NOMO-1 treated with DMSO at 0.1 percent for 48 hours (cell line): ENCODE data around the gene OCRL.
A peak's percentile ranks its signal among the peaks of the same experiment; 100 is the strongest.

Experiments used
- DNase-seq: peaks from one replicate; lab custom pipeline; 2025; ENCODE audit not compliant: unreplicated experiment; lab: John Stamatoyannopoulos, UW

The OCRL gene

GRCh38 chrX:129540068-129540653 is at the start of gene OCRL:
TSS of gene OCRL (plus strand) at chrX:129540259. CDS start at chrX:129540440, 181 bp downstream.
- DNase-seq, result peak; percentile 48

- no peak for DNase-seq
These were observed 49.7 kb upstream of the OCRL start for GRCh38 chrX:129490330-129490729.

- DNase-seq, result no peak
These were observed 46.4 kb upstream of the OCRL start for GRCh38 chrX:129493643-129494042.

GRCh38 chrX:129494887-129495286 is 45.2 kb upstream of the OCRL start:
- DNase-seq, result no peak

GRCh38 chrX:129495900-129496299 is 44.2 kb upstream of the OCRL start:
- no peak for DNase-seq

- DNase-seq, result no peak
These were observed 43.4 kb upstream of the OCRL start for GRCh38 chrX:129496625-129497024.

DNA sequence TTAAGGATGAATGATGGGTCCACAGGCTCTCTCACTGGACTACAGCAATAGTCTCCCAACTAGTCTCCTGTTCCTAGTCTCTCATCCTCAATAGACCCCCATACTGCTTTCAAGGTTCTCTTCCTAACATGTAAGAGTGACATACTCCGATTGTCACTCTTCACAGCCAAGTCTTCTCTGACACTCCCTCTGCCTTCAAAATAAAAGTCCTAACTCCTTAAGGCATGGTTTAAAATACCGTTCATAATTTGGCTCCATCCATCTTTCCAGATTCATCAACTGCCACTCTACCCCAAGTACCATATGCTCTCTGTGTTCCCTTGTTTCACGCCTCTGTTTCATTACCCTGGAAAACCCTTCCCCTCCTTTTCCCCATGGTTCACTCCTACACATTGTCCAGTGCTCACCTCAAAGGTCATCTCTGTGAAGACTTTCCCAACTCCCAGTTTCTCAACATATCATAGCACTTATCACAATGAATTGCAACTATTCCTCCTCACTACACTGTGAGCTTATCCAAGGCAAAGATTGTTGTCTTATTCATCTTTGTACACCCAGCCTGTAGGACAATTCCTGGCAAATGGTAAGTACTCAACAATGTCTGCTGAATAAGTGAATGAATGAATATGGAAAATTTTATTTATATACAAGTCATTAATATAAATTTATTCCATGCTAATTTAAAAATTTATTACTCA is 42.8 kb upstream of the OCRL start:
- DNase-seq, result no peak

- no peak for DNase-seq
These were observed 29.7 kb upstream of the OCRL start for GRCh38 chrX:129510331-129510730.

GRCh38 chrX:129511689-129512088 is 28.4 kb upstream of the OCRL start:
- DNase-seq, result no peak

- no peak for DNase-seq
These were observed 27.6 kb upstream of the OCRL start for GRCh38 chrX:129512409-129512808.

DNA sequence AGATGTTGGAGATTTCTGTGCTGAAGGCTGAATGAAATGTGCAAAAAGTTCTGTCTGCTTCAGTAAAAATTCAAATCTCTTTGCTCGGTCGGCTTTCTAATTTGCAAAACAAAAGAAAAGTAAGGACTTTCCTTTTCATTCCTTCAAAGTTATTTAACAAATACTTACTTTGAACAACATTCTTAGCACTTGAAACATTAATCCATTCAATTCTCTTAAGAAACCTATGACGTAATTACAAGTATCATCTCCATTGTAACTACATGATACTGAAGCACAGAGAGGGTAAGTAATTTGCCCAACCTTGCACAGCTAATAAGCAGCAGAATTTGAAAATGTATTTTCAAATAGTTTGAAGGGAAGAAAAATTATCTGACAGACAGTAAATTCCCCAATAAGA is 23.7 kb upstream of the OCRL start:
- DNase-seq, result no peak

DNA sequence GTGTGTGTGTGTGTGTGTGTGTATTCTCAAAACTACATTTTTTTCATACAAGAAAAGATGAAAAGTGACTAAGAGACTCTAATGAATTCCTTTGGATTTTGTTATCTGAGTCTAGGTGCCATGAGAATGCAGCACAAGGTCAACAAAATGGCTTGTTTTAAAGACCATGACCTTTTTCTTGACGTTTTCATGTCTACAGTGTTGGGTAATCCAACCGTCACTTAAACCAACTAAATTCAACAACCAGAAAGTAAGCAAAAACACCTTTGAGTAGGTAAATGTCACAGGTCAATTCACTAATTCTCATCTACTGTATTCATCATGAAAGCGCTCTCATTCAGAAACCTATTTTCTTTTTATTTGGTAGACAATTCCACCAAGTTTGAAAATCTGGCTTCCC is 19.9 kb upstream of the OCRL start:
- no peak for DNase-seq

DNA sequence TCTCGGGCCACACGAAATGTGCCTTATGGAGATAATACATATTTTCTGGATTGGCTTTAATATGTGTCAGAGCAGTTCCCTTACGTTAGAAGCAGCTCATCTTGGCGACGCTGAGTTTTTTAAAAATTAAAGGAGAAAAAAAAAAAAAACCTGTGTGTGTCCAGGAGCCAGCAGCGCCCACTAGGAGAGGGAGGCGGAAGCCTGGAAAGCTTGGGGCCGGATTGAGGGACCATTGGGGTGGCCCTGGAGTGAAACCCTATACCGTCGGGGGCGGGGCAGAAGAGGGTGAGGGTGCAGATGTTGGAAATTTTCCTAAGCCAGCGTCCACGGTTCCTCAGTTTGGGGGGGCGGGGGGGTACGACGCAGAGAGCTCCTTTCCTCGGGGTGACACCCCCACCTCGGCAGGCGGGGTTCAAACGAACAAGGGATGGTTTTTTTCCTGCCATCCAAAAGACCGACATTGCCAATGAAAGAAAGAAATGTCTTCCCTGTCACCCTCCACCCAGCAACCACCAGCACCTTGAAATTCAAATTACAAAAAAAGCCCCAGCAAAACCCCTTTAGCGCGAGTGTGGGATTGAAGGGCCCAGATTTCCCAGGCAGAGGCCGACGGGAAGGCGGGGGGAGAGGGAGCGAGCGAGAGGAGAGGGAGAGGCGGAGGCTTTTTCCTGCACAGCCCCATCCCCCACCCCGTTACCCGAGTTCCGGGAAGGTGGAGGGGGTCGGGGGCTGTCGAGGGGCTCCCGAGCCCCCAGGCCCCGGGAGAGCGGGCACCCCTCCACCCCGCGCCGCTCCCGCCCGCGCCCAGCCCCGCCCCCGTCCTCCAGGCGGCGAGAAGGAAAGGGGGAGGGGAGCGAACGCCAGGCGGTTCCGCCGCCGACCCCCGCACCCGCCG is 17.6 kb upstream of the OCRL start:
- no peak for DNase-seq

- no peak for DNase-seq
These were observed 16.8 kb upstream of the OCRL start, which contains the start of gene SMARCA1 for GRCh38 chrX:129523079-129523911. TSS of gene SMARCA1 (minus strand) at chrX:129523490. CDS start at chrX:129523370, 120 bp downstream.

DNA sequence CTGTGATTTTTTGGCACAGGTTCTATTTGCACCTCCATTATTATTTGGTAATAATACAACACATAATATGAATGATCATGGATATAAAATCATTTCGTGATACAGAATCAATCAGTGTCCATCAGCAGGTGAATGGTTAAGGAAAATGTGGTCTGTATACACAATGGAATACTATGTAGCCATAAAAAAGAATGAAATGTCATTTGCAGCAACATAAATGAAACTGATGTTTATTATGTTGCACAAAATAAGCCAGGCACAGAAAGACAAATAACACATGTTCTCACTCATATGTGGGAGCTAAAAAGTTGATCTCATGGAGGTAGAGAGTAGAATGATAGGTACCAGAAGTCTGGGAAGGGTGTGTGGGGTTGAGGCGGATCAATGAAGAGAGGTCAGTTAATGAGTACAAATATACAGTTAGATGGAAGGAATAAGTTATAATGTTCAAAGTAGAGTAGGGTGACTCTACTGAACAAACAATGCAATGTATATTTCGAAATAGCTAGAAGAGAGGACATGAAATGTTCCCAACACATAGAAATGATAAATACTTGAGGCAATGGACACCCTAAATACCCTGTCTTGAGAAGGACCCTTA is 15.7 kb upstream of the OCRL start:
- no peak for DNase-seq

DNA sequence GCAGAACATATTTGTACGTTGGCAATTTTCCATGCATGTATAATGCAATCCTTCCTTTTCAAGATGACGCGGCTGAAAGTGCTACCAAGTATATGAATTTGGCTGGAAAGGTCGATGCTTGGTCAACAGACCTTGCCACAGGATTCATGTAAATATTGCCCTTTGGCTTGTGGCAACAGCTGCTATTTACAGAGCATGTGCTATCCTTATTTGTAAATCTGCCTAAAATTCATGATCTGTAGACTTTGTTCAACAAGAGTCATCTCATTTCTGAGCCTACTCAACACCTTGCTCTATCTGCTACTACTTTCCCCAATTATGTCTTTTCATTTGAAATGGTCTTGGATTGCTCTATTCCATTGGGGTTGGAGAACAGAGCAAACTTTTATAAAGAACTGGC is 14.9 kb upstream of the OCRL start:
- no peak for DNase-seq

- DNase-seq, result no peak
These were observed 14.2 kb upstream of the OCRL start for GRCh38 chrX:129525896-129526295.

DNA sequence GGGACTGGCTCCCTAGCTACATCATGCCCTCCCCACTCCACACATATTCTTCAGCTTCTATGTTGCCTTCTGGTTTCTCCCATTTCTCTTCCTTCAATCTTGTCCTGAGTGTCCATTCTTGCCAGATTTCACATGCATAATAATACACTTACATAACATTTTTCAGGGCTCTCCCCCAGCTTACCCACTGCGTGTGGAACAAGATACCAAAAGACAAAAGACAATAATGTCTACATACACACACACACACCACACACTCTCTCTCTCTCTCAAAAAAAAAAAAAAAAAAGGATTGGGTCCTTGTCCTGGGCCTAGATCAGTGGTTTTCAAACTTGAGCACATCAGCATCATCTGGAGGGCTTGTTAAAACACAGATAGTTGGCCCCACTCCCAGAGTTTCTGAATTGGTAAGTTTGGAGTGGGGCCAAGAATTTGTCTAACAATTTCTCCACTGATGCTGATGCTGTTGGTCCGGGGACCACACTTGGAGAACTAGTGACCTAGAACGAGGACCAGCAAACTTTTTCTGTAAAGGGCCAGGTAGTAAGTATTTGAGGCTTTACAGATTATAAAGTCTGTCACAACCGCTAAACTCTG is 10.3 kb upstream of the OCRL start:
- no peak for DNase-seq

DNA sequence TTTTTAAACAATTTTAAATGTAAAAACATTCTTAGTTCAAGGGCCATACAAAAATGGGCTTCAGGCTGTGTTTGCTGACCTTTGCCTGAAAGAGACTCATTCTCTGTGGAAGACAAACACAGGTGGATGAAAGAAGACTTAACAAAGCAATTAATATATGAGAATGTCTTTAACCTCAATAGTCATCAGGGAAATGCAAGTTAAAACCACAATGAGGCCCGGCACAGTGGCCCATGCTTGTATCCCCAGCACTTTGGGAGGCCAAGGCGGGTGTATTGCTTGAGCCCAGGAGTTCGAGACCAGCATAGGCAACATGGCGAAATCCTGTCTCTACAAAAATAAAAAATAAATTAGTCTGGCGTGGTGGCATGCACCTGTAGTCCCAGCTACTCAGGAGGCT is 9.6 kb upstream of the OCRL start:
- DNase-seq, result no peak

DNA sequence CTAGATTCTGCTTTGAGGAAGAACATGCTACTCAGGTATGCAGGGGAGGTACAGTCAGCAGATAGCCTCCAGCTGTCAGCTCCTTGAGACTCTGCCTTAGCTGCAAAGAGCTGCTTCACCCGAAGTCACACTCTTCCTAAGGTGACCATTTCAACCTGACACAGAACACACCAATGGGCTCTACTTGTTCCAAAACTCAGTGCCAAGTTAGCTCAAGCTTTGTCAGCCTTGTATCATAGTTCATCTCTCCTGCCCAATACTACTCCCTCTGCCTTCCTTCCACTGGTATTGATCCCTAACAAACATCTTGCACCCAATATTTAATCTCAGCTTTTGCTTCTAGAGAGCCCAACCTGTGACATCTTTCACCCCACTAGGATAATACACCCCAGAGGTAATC is 8.9 kb upstream of the OCRL start:
- no peak for DNase-seq
